GM12878 (cell line): Measurements from ENCODE around the gene HS6ST3. TPM values are rescaled to one million over a fixed set of nuclear protein-coding genes. Genes with fewer than 3 reads are reported as not detected.

Experiments
- ATAC-seq: fragments of 200-7000 bp; cut with Tn5 transposase; 3 replicates; pipeline ENCODE4 v1.9.1; 2020; ENCODE audit warnings: mild to moderate bottlenecking, moderate library complexity
- BruUV-seq: library from RNA; stranded (reverse); fragments of 400-500 nt; replicated peaks from 2 replicates; lab custom pipeline; 2021; lab: Mats Ljungman, UMichigan
- CTCF ChIA-PET: fragments of 300-600 bp; sonication (Branson Sonifier 250); formaldehyde crosslinking; extraction: SDS; loops from one replicate; lab custom pipeline; 2021; ENCODE audit warnings: inconsistent platforms; lab: Yijun Ruan, JAX
- POLR2A ChIA-PET: fragments of 350-600 bp; formaldehyde crosslinking; extraction: SDS; loops from one replicate; lab custom pipeline; 2021; ENCODE audit warnings: inconsistent platforms; lab: Charles Lee
- RAD21 ChIA-PET: fragments of 300-600 bp; sonication (Branson Sonifier 250); formaldehyde crosslinking; loops from one replicate; lab custom pipeline; 2023; ENCODE audit warnings: antibody characterized with exemption; ENCODE audit not compliant: unreplicated experiment; lab: Charles Lee
- SMC1A ChIA-PET: fragments of 300-600 bp; sonication (Branson Sonifier 250); formaldehyde crosslinking; loops from one replicate; lab custom pipeline; 2023; ENCODE audit not compliant: unreplicated experiment, uncharacterized antibody; lab: Charles Lee
- DNase-seq: peaks from one replicate; pipeline ENCODE4 v3.0.0-alpha.2; 2011; ENCODE audit warnings: low read depth, low spot score
- FAIRE-seq: peaks from 3 replicates; lab custom pipeline; 2011; peaks lifted over from hg19 to GRCh38; lab: Jason Lieb, UNC
- H2AFZ ChIP-seq: 2 replicates; pipeline ENCODE4 v1.6.0; 2011; ENCODE audit warnings: low read depth, low read length, control low read depth; ENCODE audit not compliant: control insufficient read depth
- H3K27ac ChIP-seq: 2 replicates; pipeline ENCODE4 v1.5.1; 2011; ENCODE audit warnings: control low read depth; ENCODE audit not compliant: control insufficient read depth, insufficient read depth
- H3K27me3 ChIP-seq, 2 experiments: replicated peaks in 1 of 2; 2 replicates each; pipeline versions ENCODE4 v1.6.0 to v1.6.1; 2011; ENCODE audit warnings: low read length in 1 of 2; ENCODE audit not compliant: control insufficient read depth in 2 of 2, insufficient read depth in 2 of 2
- H3K36me3 ChIP-seq, 2 experiments: 2 replicates each; pipeline ENCODE4 v1.5.1; 2011; ENCODE audit warnings: low read length in 1 of 2; ENCODE audit not compliant: control insufficient read depth in 2 of 2, insufficient read depth in 2 of 2
- H3K4me1 ChIP-seq: 2 replicates; pipeline ENCODE4 v1.6.1; 2011; ENCODE audit warnings: mild to moderate bottlenecking, low read length, moderate library complexity, mixed read lengths; ENCODE audit not compliant: control insufficient read depth, insufficient read depth
- H3K4me2 ChIP-seq: 2 replicates; pipeline ENCODE4 v1.6.0; 2011; ENCODE audit warnings: control low read depth; ENCODE audit not compliant: control insufficient read depth, insufficient read depth
- H3K4me3 ChIP-seq: fragments of 200-600 bp; sonication (generic); 2 replicates; pipeline ENCODE4 v1.5.1; 2016
- H3K79me2 ChIP-seq: 2 replicates; pipeline ENCODE4 v1.6.0; 2011; ENCODE audit warnings: low read length; ENCODE audit not compliant: control insufficient read depth, insufficient read depth
- H3K9ac ChIP-seq: 2 replicates; pipeline ENCODE4 v1.8.0; 2011; ENCODE audit warnings: low read length, control low read depth, mixed read lengths; ENCODE audit not compliant: control insufficient read depth, insufficient read depth
- H3K9me3 ChIP-seq: replicated peaks from 3 replicates; pipeline ENCODE4 v1.5.1; 2011; ENCODE audit warnings: mild to moderate bottlenecking, low read length; ENCODE audit not compliant: control insufficient read depth, insufficient read depth
- H4K20me1 ChIP-seq: 2 replicates; pipeline ENCODE4 v1.6.0; 2011; ENCODE audit not compliant: control insufficient read depth, insufficient read depth
- FOXM1 ChIP-seq: IDR thresholded peaks from 2 replicates; pipeline ENCODE4 v1.6.1; 2012; ENCODE audit warnings: low read depth, mild to moderate bottlenecking, inconsistent platforms, low read length, moderate library complexity
- HCFC1 ChIP-seq: fragments of 150-350 bp; IDR thresholded peaks from 2 replicates; pipeline ENCODE4 v1.6.1; 2014; ENCODE audit warnings: low read length
- HDAC6 ChIP-seq: fragments of 200-600 bp; sonication (generic); IDR thresholded peaks from one replicate; pipeline ENCODE4 v1.8.0; 2017; ENCODE audit warnings: antibody characterized with exemption; ENCODE audit not compliant: unreplicated experiment
- LARP7 ChIP-seq: fragments of 450-650 bp; IDR thresholded peaks from 2 replicates; pipeline ENCODE4 v1.6.1; 2017; ENCODE audit warnings: mild to moderate bottlenecking
- MEF2A ChIP-seq: IDR thresholded peaks from 2 replicates; pipeline ENCODE4 v1.6.1; 2011; ENCODE audit warnings: low read depth, mild to moderate bottlenecking, low read length, moderate library complexity; ENCODE audit not compliant: insufficient read depth
- SPI1 ChIP-seq: IDR thresholded peaks from 2 replicates; pipeline ENCODE4 v1.6.1; 2011; ENCODE audit warnings: low read depth, mild to moderate bottlenecking, low read length, moderate library complexity, borderline replicate concordance; ENCODE audit not compliant: insufficient read depth
- TARDBP ChIP-seq: IDR thresholded peaks from 2 replicates; pipeline ENCODE4 v1.6.1; 2016; ENCODE audit warnings: borderline replicate concordance
- in situ Hi-C: fragments of 300-500 bp; cut with MboI; formaldehyde crosslinking; loops from 9 replicates; pipeline ENCODE4 v1.14.3; 2018; ENCODE audit warnings: mixed read lengths
- intact Hi-C: fragments of 100-400 bp; cut with micrococcal nuclease; formaldehyde crosslinking; loops from one replicate; pipeline ENCODE4 v1.14.2; 2022; ENCODE audit not compliant: unreplicated experiment
- polyA plus RNA-seq, 11 experiments: library from polyadenylated mRNA; depleted of rRNA in 4 of 11; unstranded in 6 of 11; stranded (reverse) in 5 of 11; fragments of >200 nt; fragmentation: Nextera tagmentation in 4 of 11; fragmentation: Illumina TruSeq in 1 of 11; extraction: Ambion mirVana in 4 of 11; extraction: Trizol in 1 of 11; gene quantifications; 1 replicate in 1 of 11; 2 replicates in 10 of 11; pipeline versions ENCODE4 v1.2.1 to v1.2.3, GENCODE V29; 2011 to 2016; ENCODE audit warnings: inconsistent platforms in 2 of 11, missing spikeins in 2 of 11, low read depth in 1 of 11
- total RNA-seq, 4 experiments: library from RNA; depleted of rRNA in 3 of 4; stranded (reverse); fragments of >200 nt in 3 of 4; fragmentation: Illumina TruSeq in 1 of 4; extraction: Trizol in 1 of 4; gene quantifications; 2 replicates each; pipeline versions ENCODE4 v1.2.1 to v1.2.3, GENCODE V29; 2013 to 2021
- TF ChIP-seq, protein P1 (sequence below): fragments of 450-650 bp; IDR thresholded peaks from 2 replicates; pipeline ENCODE4 v1.6.1; 2018; ENCODE audit warnings: borderline replicate concordance, mild to moderate bottlenecking; ENCODE audit not compliant: partially characterized antibody
- TF ChIP-seq, protein P2 (sequence below): IDR thresholded peaks from 2 replicates; pipeline ENCODE4 v1.6.1; 2011; ENCODE audit warnings: low read depth, mild to moderate bottlenecking, low read length, moderate library complexity, borderline replicate concordance; ENCODE audit errors: extremely low read depth
- TF ChIP-seq, protein P3 (sequence below): IDR thresholded peaks from 2 replicates; pipeline ENCODE4 v1.6.1; 2011; ENCODE audit warnings: borderline replicate concordance, low read depth, mild to moderate bottlenecking, moderate library complexity, mixed read lengths, low read length; ENCODE audit not compliant: insufficient read depth; ENCODE audit errors: extremely low read length

Gene HS6ST3
- total and polyA plus RNA-seq, 10 of the 15 experiments (the other 5 are each of a cell fraction or from before 2014, with no cell fraction given) = under 0.01 to 2.9 TPM; not detected in 8

DNA sequence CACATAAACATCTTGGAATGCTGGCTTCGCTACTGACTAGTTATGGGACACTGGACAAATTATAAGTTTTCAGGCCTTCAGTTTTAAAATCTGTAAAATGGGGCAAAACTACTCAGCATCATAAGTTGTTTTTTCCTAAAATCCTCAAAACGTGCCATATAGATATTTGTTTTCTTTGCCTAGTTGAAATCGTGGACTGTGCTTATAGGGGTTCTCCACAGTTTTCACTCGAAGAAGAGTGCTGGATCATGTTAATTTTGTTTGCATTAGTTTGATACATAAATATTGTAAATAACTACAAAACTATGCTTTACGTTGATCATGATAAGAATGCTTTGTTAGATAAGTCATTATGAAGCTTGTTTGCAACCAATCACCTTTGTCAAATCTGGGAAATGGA lies 591.0 kb downstream of the HS6ST3 start (continued):
- TF ChIP-seq TARDBP (no peak), FOXM1 (no peak), HDAC6 (no peak), LARP7 (no peak), MEF2A (no peak)
- TF ChIP-seq, protein P1, sequence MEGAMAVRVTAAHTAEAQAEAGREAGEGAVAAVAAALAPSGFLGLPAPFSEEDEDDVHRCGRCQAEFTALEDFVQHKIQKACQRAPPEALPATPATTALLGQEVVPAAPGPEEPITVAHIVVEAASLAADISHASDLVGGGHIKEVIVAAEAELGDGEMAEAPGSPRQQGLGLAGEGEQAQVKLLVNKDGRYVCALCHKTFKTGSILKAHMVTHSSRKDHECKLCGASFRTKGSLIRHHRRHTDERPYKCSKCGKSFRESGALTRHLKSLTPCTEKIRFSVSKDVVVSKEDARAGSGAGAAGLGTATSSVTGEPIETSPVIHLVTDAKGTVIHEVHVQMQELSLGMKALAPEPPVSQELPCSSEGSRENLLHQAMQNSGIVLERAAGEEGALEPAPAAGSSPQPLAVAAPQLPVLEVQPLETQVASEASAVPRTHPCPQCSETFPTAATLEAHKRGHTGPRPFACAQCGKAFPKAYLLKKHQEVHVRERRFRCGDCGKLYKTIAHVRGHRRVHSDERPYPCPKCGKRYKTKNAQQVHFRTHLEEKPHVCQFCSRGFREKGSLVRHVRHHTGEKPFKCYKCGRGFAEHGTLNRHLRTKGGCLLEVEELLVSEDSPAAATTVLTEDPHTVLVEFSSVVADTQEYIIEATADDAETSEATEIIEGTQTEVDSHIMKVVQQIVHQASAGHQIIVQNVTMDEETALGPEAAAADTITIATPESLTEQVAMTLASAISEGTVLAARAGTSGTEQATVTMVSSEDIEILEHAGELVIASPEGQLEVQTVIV = no peak
- TF ChIP-seq, protein P2, sequence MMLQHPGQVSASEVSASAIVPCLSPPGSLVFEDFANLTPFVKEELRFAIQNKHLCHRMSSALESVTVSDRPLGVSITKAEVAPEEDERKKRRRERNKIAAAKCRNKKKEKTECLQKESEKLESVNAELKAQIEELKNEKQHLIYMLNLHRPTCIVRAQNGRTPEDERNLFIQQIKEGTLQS = no peak
- TF ChIP-seq, all 136 proteins: peak for 0

DNA sequence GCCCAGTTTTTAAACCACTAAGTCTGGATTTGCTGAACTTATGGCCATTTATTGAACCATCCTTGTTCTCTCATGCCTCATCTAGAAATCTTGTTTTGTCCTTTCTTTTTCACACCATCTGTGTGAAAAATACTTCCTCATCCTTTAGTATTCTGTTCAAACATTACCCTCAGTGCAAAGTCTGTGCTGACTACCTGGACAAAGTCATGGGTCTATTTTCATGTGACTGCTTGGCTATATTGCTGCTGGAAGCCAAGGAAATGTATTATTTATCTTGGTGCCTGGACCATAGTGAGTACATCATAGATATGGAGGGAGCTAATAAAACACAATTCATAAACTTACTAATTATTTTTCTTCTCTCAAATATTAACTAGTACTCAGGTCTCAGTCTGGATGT lies 591.9 kb downstream of the HS6ST3 start:
- no peaks in the 10 kb centered on the region for H3K27me3 ChIP-seq
- no peaks in the 10 kb centered on the region for H4K20me1 ChIP-seq
- no peaks in the 10 kb centered on the region for H3K4me1 ChIP-seq
- H3K9me3 ChIP-seq = no peaks in the 10 kb centered on the region
- ChIA-PET POLR2A (no interaction called here), CTCF (no interaction called here), RAD21 (no interaction called here), SMC1A (no interaction called here)
- H2AFZ ChIP-seq = no peak overlapping the region
- H3K79me2 ChIP-seq = no peaks in the 10 kb centered on the region
- no TSS peak for BruUV-seq
- no peaks in the 10 kb centered on the region for H3K36me3 ChIP-seq
- in situ Hi-C loops (no loop called here), intact Hi-C loops (no loop called here)
- TF ChIP-seq HCFC1 = no peak
- TF ChIP-seq, protein P3, sequence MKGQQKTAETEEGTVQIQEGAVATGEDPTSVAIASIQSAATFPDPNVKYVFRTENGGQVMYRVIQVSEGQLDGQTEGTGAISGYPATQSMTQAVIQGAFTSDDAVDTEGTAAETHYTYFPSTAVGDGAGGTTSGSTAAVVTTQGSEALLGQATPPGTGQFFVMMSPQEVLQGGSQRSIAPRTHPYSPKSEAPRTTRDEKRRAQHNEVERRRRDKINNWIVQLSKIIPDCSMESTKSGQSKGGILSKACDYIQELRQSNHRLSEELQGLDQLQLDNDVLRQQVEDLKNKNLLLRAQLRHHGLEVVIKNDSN = no peak
- TF ChIP-seq, protein P1 = no peak
- no peak for TF ChIP-seq TARDBP
- no peak for TF ChIP-seq SPI1
- H3K27ac ChIP-seq = no peak overlapping the region
- no peak for FAIRE-seq
- no peak overlapping the region for H3K4me2 ChIP-seq
- ATAC-seq = no peak
- H3K4me3 ChIP-seq = no peak overlapping the region
- DNase-seq = no peak
- no peak overlapping the region for H3K9ac ChIP-seq
